H1 (cell line): Measurements from ENCODE around the gene AQP12A. TPM values are rescaled to one million over a fixed set of nuclear protein-coding genes. Genes with fewer than 3 reads are reported as not detected.

Experiments
- CTCF ChIA-PET: fragments of 300-600 bp; sonication (Branson Sonifier 250); formaldehyde crosslinking; loops from one replicate; lab custom pipeline; 2021; ENCODE audit not compliant: partially characterized antibody; lab: Charles Lee
- POLR2A ChIA-PET: fragments of 300-600 bp; sonication (Branson Sonifier 250); formaldehyde crosslinking; loops from one replicate; lab custom pipeline; 2021; ENCODE audit warnings: inconsistent platforms; ENCODE audit not compliant: partially characterized antibody; lab: Charles Lee
- DNase-seq, 2 experiments: peaks; one replicate each; pipeline versions ENCODE4 v3.0.0 to v3.0.0-alpha.2; 2010 to 2022; ENCODE audit warnings: low spot score in 2 of 2, low read depth in 1 of 2, mixed read lengths in 1 of 2
- FAIRE-seq: peaks from 2 replicates; lab custom pipeline; 2011; peaks lifted over from hg19 to GRCh38; lab: Jason Lieb, UNC
- H2AFZ ChIP-seq: 2 replicates; pipeline ENCODE4 v1.8.1; 2012; ENCODE audit warnings: low read length, inconsistent platforms
- H2AK5ac ChIP-seq: 2 replicates; pipeline ENCODE4 v1.6.1; 2013; ENCODE audit warnings: low read depth, low read length
- H2BK120ac ChIP-seq: replicated peaks from 2 replicates; pipeline ENCODE3; 2013; ENCODE audit warnings: low read depth, low read length, inconsistent platforms
- H2BK12ac ChIP-seq: 2 replicates; pipeline ENCODE4 v1.6.1; 2013; ENCODE audit warnings: low read depth, low read length
- H2BK15ac ChIP-seq: 2 replicates; pipeline ENCODE4 v1.6.1; 2013; ENCODE audit warnings: low read length
- H2BK20ac ChIP-seq: 2 replicates; pipeline ENCODE4 v1.6.1; 2013; ENCODE audit warnings: low read length
- H2BK5ac ChIP-seq: 2 replicates; pipeline ENCODE4 v1.6.1; 2013; ENCODE audit warnings: low read depth, low read length
- H3K14ac ChIP-seq: 2 replicates; pipeline ENCODE4 v1.6.1; 2013; ENCODE audit warnings: inconsistent platforms; ENCODE audit not compliant: insufficient read length
- H3K18ac ChIP-seq: 2 replicates; pipeline ENCODE4 v1.6.1; 2013; ENCODE audit warnings: low read length; ENCODE audit errors: extremely low read depth
- H3K23ac ChIP-seq: 2 replicates; pipeline ENCODE4 v1.6.1; 2013; ENCODE audit warnings: inconsistent platforms; ENCODE audit not compliant: insufficient read length
- H3K23me2 ChIP-seq: 2 replicates; pipeline ENCODE4 v1.6.1; 2013; ENCODE audit warnings: low read depth, low read length
- H3K27ac ChIP-seq: 2 replicates; pipeline ENCODE4 v1.6.1; 2011; ENCODE audit warnings: low read depth, low read length, inconsistent platforms
- H3K27me3 ChIP-seq, 4 experiments: replicated peaks in 1 of 4; 1 replicate in 1 of 4; 2 replicates in 3 of 4; pipeline versions ENCODE4 v1.6.1 to v1.8.1; 2011 to 2013; ENCODE audit warnings: low read length in 3 of 4, mild to moderate bottlenecking in 3 of 4, inconsistent platforms in 2 of 4, mixed read lengths in 2 of 4, moderate library complexity in 1 of 4; ENCODE audit not compliant: control insufficient read depth in 3 of 4, insufficient read depth in 3 of 4; ENCODE audit errors: extremely low read depth in 1 of 4
- H3K36me3 ChIP-seq, 4 experiments: 2 replicates each; pipeline versions ENCODE4 v1.6.1 to v1.8.1; 2011 to 2013; ENCODE audit warnings: mild to moderate bottlenecking in 4 of 4, low read length in 3 of 4, moderate library complexity in 2 of 4, control low read depth in 1 of 4, inconsistent platforms in 1 of 4; ENCODE audit not compliant: insufficient read depth in 4 of 4, control insufficient read depth in 2 of 4
- H3K4ac ChIP-seq: replicated peaks from 2 replicates; pipeline ENCODE3; 2013; ENCODE audit warnings: low read length, low read depth, mixed read lengths, inconsistent platforms; ENCODE audit not compliant: insufficient read length
- H3K4me1 ChIP-seq, 4 experiments: replicated peaks in 1 of 4; 1 replicate in 1 of 4; 2 replicates in 3 of 4; pipeline versions ENCODE4 v1.6.1 to v1.8.1; 2011 to 2013; ENCODE audit warnings: low read length in 3 of 4, inconsistent platforms in 2 of 4, mixed read lengths in 1 of 4; ENCODE audit not compliant: insufficient read depth in 4 of 4, control insufficient read depth in 3 of 4
- H3K4me2 ChIP-seq, 2 experiments: 2 replicates each; pipeline versions ENCODE4 v1.6.1 to v1.8.1; 2011 to 2013; ENCODE audit warnings: low read depth in 2 of 2, low read length in 2 of 2, control low read depth in 1 of 2, inconsistent platforms in 1 of 2, mild to moderate bottlenecking in 1 of 2; ENCODE audit not compliant: insufficient read depth in 1 of 2
- H3K4me3 ChIP-seq, 4 experiments: fragments of 200-600, 300-600 bp in 1 of 4; sonication (generic), shearing (Covaris generic), sonication (Bioruptor Twin) in 1 of 4; 2 replicates each; pipeline versions ENCODE4 v1.5.1 to v1.8.1; 2011 to 2016; ENCODE audit warnings: low read length in 4 of 4, low read depth in 3 of 4, control low read depth in 2 of 4, inconsistent platforms in 2 of 4, mild to moderate bottlenecking in 2 of 4, mixed read lengths in 1 of 4, moderate library complexity in 1 of 4; ENCODE audit not compliant: insufficient read depth in 2 of 4; ENCODE audit errors: extremely low read depth in 1 of 4
- H3K56ac ChIP-seq: replicated peaks from 2 replicates; pipeline ENCODE3; 2013; ENCODE audit warnings: low read depth, mild to moderate bottlenecking, mixed read lengths, low read length, inconsistent platforms; ENCODE audit not compliant: insufficient read length
- H3K79me1 ChIP-seq: 2 replicates; pipeline ENCODE4 v1.6.1; 2013; ENCODE audit warnings: low read depth, low read length, control low read depth
- H3K79me2 ChIP-seq, 2 experiments: 2 replicates each; pipeline versions ENCODE4 v1.6.1 to v1.8.1; 2012 to 2013; ENCODE audit warnings: low read length in 2 of 2, mild to moderate bottlenecking in 2 of 2, inconsistent platforms in 1 of 2; ENCODE audit not compliant: insufficient read depth in 2 of 2, control insufficient read depth in 1 of 2
- H3K9ac ChIP-seq, 4 experiments: replicated peaks in 1 of 4; 1 replicate in 1 of 4; 2 replicates in 3 of 4; pipeline versions ENCODE4 v1.6.1 to v1.8.1; 2011 to 2013; ENCODE audit warnings: low read depth in 3 of 4, low read length in 3 of 4, control low read depth in 2 of 4, mild to moderate bottlenecking in 2 of 4, moderate library complexity in 2 of 4, inconsistent platforms in 1 of 4; ENCODE audit errors: extremely low read depth in 1 of 4
- H3K9me3 ChIP-seq, 2 experiments: 2 replicates each; pipeline versions ENCODE4 v1.6.1 to v1.8.1; 2012 to 2013; ENCODE audit warnings: mild to moderate bottlenecking in 2 of 2, moderate library complexity in 2 of 2, control low read depth in 1 of 2, inconsistent platforms in 1 of 2, low read depth in 1 of 2, low read length in 1 of 2, mixed read lengths in 1 of 2; ENCODE audit not compliant: insufficient read depth in 2 of 2
- H4K20me1 ChIP-seq, 2 experiments: replicated peaks in 1 of 2; 2 replicates each; pipeline versions ENCODE3 to v1.8.1; 2011 to 2013; ENCODE audit warnings: inconsistent platforms in 2 of 2, low read length in 2 of 2, mild to moderate bottlenecking in 1 of 2; ENCODE audit not compliant: insufficient read depth in 2 of 2, control insufficient read depth in 1 of 2
- H4K5ac ChIP-seq: 2 replicates; pipeline ENCODE4 v1.6.1; 2013; ENCODE audit warnings: low read length, low read depth, mixed read lengths, inconsistent platforms; ENCODE audit not compliant: insufficient read length
- H4K8ac ChIP-seq: 2 replicates; pipeline ENCODE4 v1.8.0; 2013; ENCODE audit warnings: mild to moderate bottlenecking, moderate library complexity, low read length, inconsistent platforms; ENCODE audit not compliant: insufficient read depth; ENCODE audit errors: extremely low read depth
- H4K91ac ChIP-seq: replicated peaks from 2 replicates; pipeline ENCODE3; 2013; ENCODE audit warnings: low read length, mixed read lengths, inconsistent platforms; ENCODE audit not compliant: insufficient read length
- EGR1 ChIP-seq: IDR thresholded peaks from 2 replicates; pipeline ENCODE4 v1.6.1; 2011; ENCODE audit warnings: low read depth, low read length, borderline replicate concordance
- EP300 ChIP-seq, 2 experiments: IDR thresholded peaks; 1 replicate in 1 of 2; 2 replicates in 1 of 2; pipeline ENCODE4 v1.6.1; 2011 to 2012; ENCODE audit warnings: low read depth in 2 of 2, low read length in 2 of 2, mild to moderate bottlenecking in 2 of 2, borderline replicate concordance in 1 of 2, inconsistent platforms in 1 of 2, moderate library complexity in 1 of 2
- FOSL1 ChIP-seq: IDR thresholded peaks from 2 replicates; pipeline ENCODE4 v1.6.1; 2011; ENCODE audit warnings: mild to moderate bottlenecking, low read depth, low read length, moderate library complexity; ENCODE audit not compliant: insufficient read depth
- MAX ChIP-seq: IDR thresholded peaks from 2 replicates; pipeline ENCODE4 v1.6.1; 2012; ENCODE audit warnings: inconsistent platforms
- NANOG ChIP-seq: IDR thresholded peaks from 2 replicates; pipeline ENCODE4 v1.6.1; 2011; ENCODE audit warnings: low read length, low read depth, mild to moderate bottlenecking, inconsistent platforms; ENCODE audit not compliant: insufficient read depth, poor library complexity, severe bottlenecking
- RXRA ChIP-seq: IDR thresholded peaks from 2 replicates; pipeline ENCODE4 v1.6.1; 2011; ENCODE audit warnings: low read depth, mild to moderate bottlenecking, low read length, moderate library complexity; ENCODE audit not compliant: insufficient read depth
- SIN3A ChIP-seq, 2 experiments: IDR thresholded peaks in 1 of 2; conservative IDR thresholded peaks in 1 of 2; 2 replicates each; pipeline ENCODE4 v1.6.1; 2011 to 2012; ENCODE audit warnings: low read length in 2 of 2, improper control_type of control experiment in 1 of 2, low read depth in 1 of 2, mild to moderate bottlenecking in 1 of 2
- SIX5 ChIP-seq: IDR thresholded peaks from 2 replicates; pipeline ENCODE4 v1.6.1; 2011; ENCODE audit warnings: mild to moderate bottlenecking, low read depth, low read length
- WGBS, 2 experiments: shearing (Covaris generic) in 1 of 2; methylation state at CpG; one replicate each; pipeline versions ENCODE4 v1.1.6 to v1.1.7; 2013 to 2015; ENCODE audit warnings: low lambda C conversion rate in 2 of 2, mixed read lengths in 2 of 2, inconsistent platforms in 1 of 2, low coverage in 1 of 2, missing lambda C conversion rate in 1 of 2; ENCODE audit not compliant: insufficient replicate concordance in 2 of 2, insufficient coverage in 1 of 2, insufficient read length in 1 of 2; ENCODE audit errors: extremely low coverage in 1 of 2, missing lambda C conversion rate in 1 of 2; 5-methylcytosine and 5-hydroxymethylcytosine counted together
- polyA plus RNA-seq, 7 experiments: library from polyadenylated mRNA; depleted of rRNA in 3 of 7; stranded (reverse) in 5 of 7; unstranded in 2 of 7; fragments of >200 nt in 5 of 7; fragments of 200-250 nt in 2 of 7; gene quantifications; 1 replicate in 5 of 7; 2 replicates in 1 of 7; 4 replicates in 1 of 7; pipeline versions ENCODE4 v1.2.1 to v1.2.3, GENCODE V29; 2011 to 2013; ENCODE audit warnings: missing spikeins in 2 of 7, mixed read lengths in 2 of 7
- total RNA-seq: library from RNA; stranded (reverse); fragmentation: NEBNext Ultra II Directional; extraction: Animal tissue kit (Norgen Biotek cat#: 25700); gene quantifications from 2 replicates; pipeline ENCODE4 v1.2.1, GENCODE V29; 2021
- TF ChIP-seq, protein P1 (sequence below): IDR thresholded peaks from 2 replicates; pipeline ENCODE4 v1.6.1; 2011; ENCODE audit warnings: low read length, improper control_type of control experiment

Gene AQP12A
- total and polyA plus RNA-seq, 2 of the 8 experiments (the other 6 are each of a cell fraction or from before 2014, with no cell fraction given) = not detected

- no peak for FAIRE-seq
- peaks cover 2 to 10% of the 10 kb centered on the region in 2 experiments for H4K20me1 ChIP-seq
- TF ChIP-seq NANOG = no peak
- TF ChIP-seq, protein P1, sequence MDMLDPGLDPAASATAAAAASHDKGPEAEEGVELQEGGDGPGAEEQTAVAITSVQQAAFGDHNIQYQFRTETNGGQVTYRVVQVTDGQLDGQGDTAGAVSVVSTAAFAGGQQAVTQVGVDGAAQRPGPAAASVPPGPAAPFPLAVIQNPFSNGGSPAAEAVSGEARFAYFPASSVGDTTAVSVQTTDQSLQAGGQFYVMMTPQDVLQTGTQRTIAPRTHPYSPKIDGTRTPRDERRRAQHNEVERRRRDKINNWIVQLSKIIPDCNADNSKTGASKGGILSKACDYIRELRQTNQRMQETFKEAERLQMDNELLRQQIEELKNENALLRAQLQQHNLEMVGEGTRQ = no peak
- no peak for TF ChIP-seq EGR1
- no peak for TF ChIP-seq EP300 (IDR thresholded peaks at IDR 0.05; ENCODE audit: borderline replicate concordance in 1 of 2, low read depth in 2 of 2, low read length in 2 of 2)
- TF ChIP-seq RXRA = no peak
- no peak for TF ChIP-seq SIX5
- no peak for TF ChIP-seq FOSL1
- TF ChIP-seq SIN3A (conservative IDR thresholded peaks at IDR 0.05 in 1 of 2, IDR thresholded peaks at IDR 0.05 in 1 of 2; ENCODE audit: low read depth in 1 of 2, low read length in 2 of 2) = no peak
- no peak for TF ChIP-seq MAX
Observed at GRCh38 chr2:240730501-240731177, 39.0 kb downstream of the AQP12A start.

More at GRCh38 chr2:240730501-240731177, 39.0 kb downstream of the AQP12A start:
- no peak overlapping the region for H2AFZ ChIP-seq
- no peak overlapping the region for H3K9ac ChIP-seq
- H2BK15ac ChIP-seq = no peak overlapping the region
- DNase-seq = no peak
- peaks cover 6 to 48% (median 34%) of the 10 kb centered on the region in 4 experiments for H3K36me3 ChIP-seq
- H3K27ac ChIP-seq = no peak overlapping the region
- no peak overlapping the region for H2BK12ac ChIP-seq
- no peaks in the 10 kb centered on the region for H3K9me3 ChIP-seq
- no peak overlapping the region for H3K4me2 ChIP-seq
- no peaks in the 10 kb centered on the region for H3K27me3 ChIP-seq
- H3K4me1 ChIP-seq = no peaks in the 10 kb centered on the region; a peak in 1 of 7 replicates
- H4K91ac ChIP-seq = no peak overlapping the region
- H3K79me2 ChIP-seq = no peaks in the 10 kb centered on the region
- no peak overlapping the region for H2BK5ac ChIP-seq
- no peak overlapping the region for H2BK120ac ChIP-seq
- no peak overlapping the region for H3K56ac ChIP-seq
- peaks cover 3% of the 10 kb centered on the region; the same call in 1 of the 2 replicates for H3K79me1 ChIP-seq
- H4K5ac ChIP-seq = no peak overlapping the region
- H3K4ac ChIP-seq = no peak overlapping the region
- no peak overlapping the region for H2BK20ac ChIP-seq
- no peak overlapping the region for H3K4me3 ChIP-seq
- H3K14ac ChIP-seq = no peak overlapping the region
- H3K18ac ChIP-seq = no peak overlapping the region
- H2AK5ac ChIP-seq = no peak overlapping the region
- CTCF ChIA-PET = interaction anchor here (0.6 to 0.7 kb wide), 2 partner anchors 18 to 984 kb away, joined by 3 to 4 read pairs; no protein-coding TSS in a partner anchor
- POLR2A ChIA-PET = interaction anchor here (0.7 to 2.3 kb wide), 11 partner anchors 11 to 144 kb away, joined by 3 to 13 read pairs (median 4); partner anchors contain the start of genes CAPN10 and KIF1A
- H3K23me2 ChIP-seq = peaks cover 4% of the 10 kb centered on the region; the same call in 1 of the 2 replicates
- H4K8ac ChIP-seq = peak overlapping the region; percentile 29; the same call in 1 of the 2 replicates
- 90% methylated on average over 8 of the region's 10 CpGs; no CpG with 5 or more reads in 1 of the 2 experiments for WGBS, 2 experiments
- no peak overlapping the region for H3K23ac ChIP-seq
